Activated CD4-positive, alpha-beta memory T cell treated with anti-CD3 and anti-CD28 coated beads for 36 hours (primary cell): ENCODE measurements around the gene CLCNKA. TPM values are rescaled to one million over a fixed set of nuclear protein-coding genes. Genes with fewer than 3 reads are reported as not detected.

Experiments used
- CTCF ChIA-PET: fragments of 350-600 bp; sonication (Branson Sonifier 250); formaldehyde crosslinking; loops from one replicate; lab custom pipeline; 2021; ENCODE audit warnings: antibody characterized with exemption, inconsistent platforms; lab: Charles Lee
- POLR2A ChIA-PET: fragments of 350-600 bp; sonication (Branson Sonifier 250); formaldehyde crosslinking; loops from one replicate; lab custom pipeline; 2021; ENCODE audit warnings: antibody characterized with exemption; lab: Charles Lee
- DNase-seq: peaks from one replicate; pipeline ENCODE4 v3.0.0-alpha.2; 2020
- H3K27ac Mint-ChIP-seq: one replicate; pipeline ENCODE4 v1.8.0; 2021; ENCODE audit warnings: mixed read lengths
- H3K27me3 Mint-ChIP-seq: one replicate; pipeline ENCODE4 v1.8.0; 2021; ENCODE audit warnings: mixed read lengths
- H3K36me3 Mint-ChIP-seq: one replicate; pipeline ENCODE4 v1.8.0; 2021; ENCODE audit warnings: mixed read lengths
- H3K4me1 Mint-ChIP-seq: one replicate; pipeline ENCODE4 v1.8.0; 2021; ENCODE audit warnings: low read depth, mixed read lengths
- H3K4me3 Mint-ChIP-seq: one replicate; pipeline ENCODE4 v1.8.0; 2021; ENCODE audit warnings: mild to moderate bottlenecking, mixed read lengths
- H3K9me3 Mint-ChIP-seq: one replicate; pipeline ENCODE4 v1.8.0; 2021; ENCODE audit warnings: mixed read lengths
- intact Hi-C: fragments of 100-400 bp; cut with micrococcal nuclease; formaldehyde crosslinking; loops from one replicate; pipeline ENCODE4 v1.15.1; 2023
- total RNA-seq, 2 experiments: library from RNA; stranded (reverse); gene quantifications; one replicate each; pipeline ENCODE4 v1.2.3, GENCODE V29; 2021

Gene CLCNKA
- total RNA-seq, 2 experiments from 2014 or later = not detected

- H3K4me1 Mint-ChIP-seq = peaks cover 15% of the 10 kb centered on the region
- no peaks in the 10 kb centered on the region for H3K9me3 Mint-ChIP-seq
- no peak overlapping the region for H3K4me3 Mint-ChIP-seq
- intact Hi-C loops = no loop called here
- CTCF ChIA-PET = no interaction called here
- POLR2A ChIA-PET = no interaction called here
- DNase-seq = no peak
- no peaks in the 10 kb centered on the region for H3K27me3 Mint-ChIP-seq
- no peak overlapping the region for H3K27ac Mint-ChIP-seq
- no peaks in the 10 kb centered on the region for H3K36me3 Mint-ChIP-seq
Measured at GRCh38 chr1:15988856-15989736, 32.7 kb upstream of the CLCNKA start.

DNA sequence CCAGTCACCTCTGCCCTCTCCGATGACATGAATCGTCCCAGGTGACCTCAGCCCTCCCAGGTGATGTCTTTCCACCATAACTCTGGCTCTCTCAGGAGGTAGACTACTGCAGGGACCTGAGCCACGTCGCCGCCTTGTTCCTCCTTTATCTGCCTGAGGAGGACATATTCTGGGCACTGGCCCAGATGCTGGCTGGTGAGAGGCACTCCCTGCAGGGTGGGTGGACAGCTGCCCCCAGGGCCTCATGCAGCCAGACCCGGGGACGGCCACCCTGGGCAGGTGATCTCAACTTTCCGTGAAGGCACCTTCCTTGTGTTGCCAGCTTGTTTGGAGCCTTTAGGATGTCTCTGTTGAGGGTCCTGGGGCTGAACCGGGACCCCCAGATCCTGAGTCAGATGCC is 32.1 kb upstream of the CLCNKA start:
- no peaks in the 10 kb centered on the region for H3K27me3 Mint-ChIP-seq
- DNase-seq = no peak
- ChIA-PET CTCF (no interaction called here), POLR2A (no interaction called here)
- H3K36me3 Mint-ChIP-seq = no peaks in the 10 kb centered on the region
- H3K4me3 Mint-ChIP-seq = no peak overlapping the region
- peaks cover 9% of the 10 kb centered on the region for H3K4me1 Mint-ChIP-seq
- no peak overlapping the region for H3K27ac Mint-ChIP-seq
- intact Hi-C loops = no loop called here
- no peaks in the 10 kb centered on the region for H3K9me3 Mint-ChIP-seq

GRCh38 chr1:15991427-15992186 is 30.2 kb upstream of the CLCNKA start:
- no peaks in the 10 kb centered on the region for H3K9me3 Mint-ChIP-seq
- no peaks in the 10 kb centered on the region for H3K4me1 Mint-ChIP-seq
- H3K4me3 Mint-ChIP-seq = no peak overlapping the region
- no peaks in the 10 kb centered on the region for H3K27me3 Mint-ChIP-seq
- H3K27ac Mint-ChIP-seq = no peak overlapping the region
- no peaks in the 10 kb centered on the region for H3K36me3 Mint-ChIP-seq
- POLR2A ChIA-PET = no interaction called here
- CTCF ChIA-PET = interaction anchor here (1.0 kb wide), 1 partner anchor 176 kb away, joined by 3 read pairs; no protein-coding TSS in a partner anchor
- no peak for DNase-seq
- intact Hi-C loops = no loop called here

- no peaks in the 10 kb centered on the region for H3K27me3 Mint-ChIP-seq
- ChIA-PET CTCF (no interaction called here), POLR2A (no interaction called here)
- H3K4me3 Mint-ChIP-seq = no peak overlapping the region
- H3K9me3 Mint-ChIP-seq = no peaks in the 10 kb centered on the region
- no peaks in the 10 kb centered on the region for H3K4me1 Mint-ChIP-seq
- intact Hi-C loops = no loop called here
- no peaks in the 10 kb centered on the region for H3K36me3 Mint-ChIP-seq
- H3K27ac Mint-ChIP-seq = no peak overlapping the region
- DNase-seq = no peak
Measured at GRCh38 chr1:15992187-15992553, 29.7 kb upstream of the CLCNKA start.

GRCh38 chr1:15992582-15993500 is 29.0 kb upstream of the CLCNKA start:
- H3K4me3 Mint-ChIP-seq = no peak overlapping the region

GRCh38 chr1:15993666-15994065 is 28.2 kb upstream of the CLCNKA start:
- ChIA-PET POLR2A (no interaction called here), CTCF (interaction anchor here (0.6 to 2.7 kb wide), 6 partner anchors 19 to 202 kb away, joined by 3 to 19 read pairs (median 8); no protein-coding TSS in a partner anchor)
- no peak overlapping the region for H3K27ac Mint-ChIP-seq
- no peaks in the 10 kb centered on the region for H3K4me1 Mint-ChIP-seq
- intact Hi-C loops = loop anchor here (1.0 kb wide), 3 partner anchors 178 to 201 kb away; no protein-coding TSS in a partner anchor
- no peaks in the 10 kb centered on the region for H3K36me3 Mint-ChIP-seq
- H3K4me3 Mint-ChIP-seq = no peak overlapping the region
- no peak for DNase-seq
- H3K9me3 Mint-ChIP-seq = no peaks in the 10 kb centered on the region
- no peaks in the 10 kb centered on the region for H3K27me3 Mint-ChIP-seq

More at GRCh38 chr1:15992582-15993500, 29.0 kb upstream of the CLCNKA start:
- Mint-ChIP-seq H3K36me3 (no peaks in the 10 kb centered on the region), H3K27ac (no peak overlapping the region), H3K9me3 (no peaks in the 10 kb centered on the region), H3K4me1 (no peaks in the 10 kb centered on the region), H3K27me3 (no peaks in the 10 kb centered on the region)
- no peak for DNase-seq
- ChIA-PET CTCF (interaction anchor here (2.4 to 2.7 kb wide), 2 partner anchors 177 to 190 kb away, joined by 12 to 19 read pairs; no protein-coding TSS in a partner anchor), POLR2A (no interaction called here)
- intact Hi-C loops = no loop called here

GRCh38 chr1:15994081-15994480 is 27.8 kb upstream of the CLCNKA start:
- Mint-ChIP-seq H3K4me3 (no peak overlapping the region), H3K9me3 (no peaks in the 10 kb centered on the region), H3K27me3 (no peaks in the 10 kb centered on the region), H3K27ac (no peak overlapping the region), H3K4me1 (no peaks in the 10 kb centered on the region), H3K36me3 (no peaks in the 10 kb centered on the region)
- intact Hi-C loops = loop anchor here (1.0 kb wide), 3 partner anchors 179 to 202 kb away; no protein-coding TSS in a partner anchor
- ChIA-PET CTCF (interaction anchor here (0.5 to 2.7 kb wide), 8 partner anchors 19 to 202 kb away, joined by 3 to 19 read pairs (median 4); no protein-coding TSS in a partner anchor), POLR2A (no interaction called here)
- no peak for DNase-seq

GRCh38 chr1:15994590-15995351 is 27.1 kb upstream of the CLCNKA start:
- POLR2A ChIA-PET = interaction anchor here (1.4 kb wide), 1 partner anchor 46 kb away, joined by 4 read pairs; no protein-coding TSS in a partner anchor
- H3K27me3 Mint-ChIP-seq = no peaks in the 10 kb centered on the region
- CTCF ChIA-PET = interaction anchor here (0.5 to 2.7 kb wide), 14 partner anchors 20 to 203 kb away, joined by 3 to 19 read pairs (median 3); no protein-coding TSS in a partner anchor
- H3K27ac Mint-ChIP-seq = no peak overlapping the region
- H3K9me3 Mint-ChIP-seq = no peaks in the 10 kb centered on the region
- peak; percentile 72 for DNase-seq
- no peak overlapping the region for H3K4me3 Mint-ChIP-seq
- no peaks in the 10 kb centered on the region for H3K4me1 Mint-ChIP-seq
- intact Hi-C loops = loop anchor here (1.0 kb wide), 3 partner anchors 179 to 202 kb away; no protein-coding TSS in a partner anchor
- no peaks in the 10 kb centered on the region for H3K36me3 Mint-ChIP-seq

- Mint-ChIP-seq H3K36me3 (no peaks in the 10 kb centered on the region), H3K4me3 (no peak overlapping the region), H3K9me3 (no peaks in the 10 kb centered on the region), H3K4me1 (no peaks in the 10 kb centered on the region), H3K27ac (no peak overlapping the region), H3K27me3 (no peaks in the 10 kb centered on the region)
- intact Hi-C loops = no loop called here
- ChIA-PET POLR2A (no interaction called here), CTCF (interaction anchor here (1.6 kb wide), 1 partner anchor 13 kb away, joined by 4 read pairs; no protein-coding TSS in a partner anchor)
- no peak for DNase-seq
Measured at GRCh38 chr1:15997076-15997585, 24.7 kb upstream of the CLCNKA start.

DNA sequence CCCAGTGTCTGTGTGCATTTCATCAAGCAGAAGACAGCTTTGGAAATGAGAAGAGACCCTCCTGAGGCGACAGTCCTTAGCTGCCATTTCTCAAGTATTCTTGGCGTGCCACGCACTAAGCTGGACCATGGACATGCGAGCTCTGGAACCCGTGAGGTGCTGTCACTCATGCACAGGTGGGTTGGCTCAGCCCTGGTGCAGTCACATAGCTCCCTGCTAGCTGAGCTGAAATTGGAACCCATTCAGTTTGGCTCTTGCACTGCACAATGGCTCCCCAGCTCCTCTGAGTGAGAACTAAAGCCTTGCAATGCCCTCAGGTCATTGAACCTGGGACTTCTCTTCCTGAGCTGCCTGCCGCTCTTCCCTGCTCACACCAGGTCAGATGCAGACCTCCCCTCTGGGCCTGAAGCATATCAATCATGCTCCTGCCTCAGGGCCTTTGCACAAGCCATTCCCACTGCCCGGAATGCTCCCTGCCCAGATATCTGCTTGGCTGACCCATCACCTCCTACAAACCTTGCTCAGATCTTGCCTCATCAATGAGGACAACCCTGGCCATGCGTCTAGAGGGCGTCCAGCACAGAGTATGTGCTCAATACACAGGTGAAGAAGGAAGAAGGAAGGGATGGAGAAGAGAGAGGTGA is 24.1 kb upstream of the CLCNKA start:
- intact Hi-C loops = no loop called here
- Mint-ChIP-seq H3K27me3 (no peaks in the 10 kb centered on the region), H3K27ac (no peak overlapping the region)

More for the DNA sequence above, 24.1 kb upstream of the CLCNKA start:
- POLR2A ChIA-PET = interaction anchor here (0.6 kb wide), 1 partner anchor 130 kb away, joined by 3 read pairs; no protein-coding TSS in a partner anchor
- no peaks in the 10 kb centered on the region for H3K4me1 Mint-ChIP-seq
- H3K36me3 Mint-ChIP-seq = no peaks in the 10 kb centered on the region
- H3K9me3 Mint-ChIP-seq = no peaks in the 10 kb centered on the region
- CTCF ChIA-PET = interaction anchor here (1.6 kb wide), 1 partner anchor 12 kb away, joined by 4 read pairs; no protein-coding TSS in a partner anchor
- no peak overlapping the region for H3K4me3 Mint-ChIP-seq
- DNase-seq = no peak
